Bronchial epithelial cell (primary cell): ENCODE measurements around the gene USF3. TPM values are rescaled to one million over a fixed set of nuclear protein-coding genes. Genes with fewer than 3 reads are reported as not detected.

ENCODE experiments used
- DNase-seq: peaks from one replicate; pipeline ENCODE4 v3.0.0-alpha.2; 2010; ENCODE audit warnings: low read depth
- FAIRE-seq: peaks from 2 replicates; lab custom pipeline; 2011; peaks lifted over from hg19 to GRCh38; lab: Jason Lieb, UNC
- H3K27me3 ChIP-seq: 2 replicates; pipeline ENCODE4 v1.5.1; 2011; ENCODE audit warnings: low read length; ENCODE audit not compliant: control insufficient read depth, insufficient read depth
- H3K36me3 ChIP-seq: 2 replicates; pipeline ENCODE4 v1.5.1; 2011; ENCODE audit warnings: low read length; ENCODE audit not compliant: control insufficient read depth, insufficient read depth
- H3K4me3 ChIP-seq: 2 replicates; pipeline ENCODE4 v1.5.1; 2011; ENCODE audit warnings: mild to moderate bottlenecking, low read depth, low read length, control low read depth
- CTCF ChIP-seq: IDR thresholded peaks from 2 replicates; pipeline ENCODE4 v1.5.1; 2011; ENCODE audit warnings: mild to moderate bottlenecking, moderate library complexity, low read length, control low read depth, inconsistent platforms; ENCODE audit not compliant: insufficient read depth, severe bottlenecking
- total RNA-seq: library from RNA; depleted of rRNA; stranded (reverse); fragments of >200 nt; gene quantifications from 2 replicates; pipeline ENCODE4 v1.2.1, GENCODE V29; 2014

The USF3 gene
- total RNA-seq, 1 donor from 2014 or later: 4.2 TPM

DNA sequence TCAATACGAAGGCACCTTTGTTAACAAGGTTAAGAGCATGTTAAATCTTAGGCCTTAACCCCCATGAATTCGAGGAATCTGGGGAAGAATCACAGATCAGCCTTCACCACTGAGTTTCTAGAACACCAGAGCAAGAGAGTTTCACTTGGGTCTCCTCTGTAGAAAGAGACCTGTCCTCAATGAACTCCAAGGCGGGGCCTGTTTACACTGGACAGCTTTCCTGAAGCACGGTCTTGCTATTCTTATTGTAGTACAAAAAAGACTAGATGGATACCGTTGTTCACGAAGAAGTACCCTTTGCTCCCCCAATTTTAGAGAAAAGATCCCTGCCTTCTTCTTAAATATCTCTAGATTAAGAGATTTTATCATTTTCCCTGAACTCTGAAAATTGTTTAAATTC is 64.9 kb downstream of the USF3 start:
- DNase-seq: no peak
- FAIRE-seq: no peak
- H3K36me3 ChIP-seq: no peaks in the 10 kb centered on the region
- no peak for TF ChIP-seq CTCF
- H3K4me3 ChIP-seq: no peak overlapping the region
- no peaks in the 10 kb centered on the region for H3K27me3 ChIP-seq

- FAIRE-seq: no peak
- no peak overlapping the region for H3K4me3 ChIP-seq
- no peaks in the 10 kb centered on the region for H3K27me3 ChIP-seq
- TF ChIP-seq CTCF: no peak
- no peak for DNase-seq
- H3K36me3 ChIP-seq: no peaks in the 10 kb centered on the region
Observed at GRCh38 chr3:113630956-113631542, 65.4 kb downstream of the USF3 start.

GRCh38 chr3:113629584-113630421 is 66.6 kb downstream of the USF3 start:
- no peak for FAIRE-seq

GRCh38 chr3:113628788-113629187 is 67.7 kb downstream of the USF3 start:
- H3K4me3 ChIP-seq: no peak overlapping the region
- DNase-seq: no peak
- no peaks in the 10 kb centered on the region for H3K27me3 ChIP-seq
- FAIRE-seq: no peak
- no peak for TF ChIP-seq CTCF
- no peaks in the 10 kb centered on the region for H3K36me3 ChIP-seq

More at GRCh38 chr3:113629584-113630421, 66.6 kb downstream of the USF3 start:
- DNase-seq: no peak
- H3K4me3 ChIP-seq: no peak overlapping the region
- H3K27me3 ChIP-seq: no peaks in the 10 kb centered on the region
- no peaks in the 10 kb centered on the region for H3K36me3 ChIP-seq
- TF ChIP-seq CTCF: no peak

DNA sequence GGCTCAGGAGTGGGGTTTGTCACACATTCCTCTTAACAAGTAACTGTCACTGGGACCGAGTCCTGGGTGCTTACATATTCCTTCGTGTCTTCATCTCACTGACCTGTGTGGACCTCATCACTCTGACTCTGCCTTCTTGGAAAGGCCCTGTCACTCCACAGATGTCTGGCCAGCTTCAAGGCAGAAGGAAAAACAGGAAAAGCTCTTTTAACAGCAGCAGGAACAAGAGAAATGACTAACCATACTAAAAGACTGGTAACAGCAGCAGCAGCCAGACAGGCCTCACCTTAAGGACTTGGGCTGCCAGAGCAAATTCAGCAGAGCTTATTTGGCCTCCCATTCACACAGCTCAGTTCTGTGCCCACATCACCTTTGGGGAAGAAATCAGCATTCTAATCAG is 68.1 kb downstream of the USF3 start:
- DNase-seq: no peak
- no peak overlapping the region for H3K4me3 ChIP-seq
- no peak for FAIRE-seq
- no peak for TF ChIP-seq CTCF
- no peaks in the 10 kb centered on the region for H3K27me3 ChIP-seq
- H3K36me3 ChIP-seq: no peaks in the 10 kb centered on the region
